ENCODE results near the gene DGKH. TPM values are rescaled to one million over a fixed set of nuclear protein-coding genes. Genes with fewer than 3 reads are reported as not detected.
A peak's percentile ranks its signal among the peaks of the same experiment; 100 is the strongest.

Gene DGKH
- total and polyA plus RNA-seq, 2 experiments from 2014 or later, result 2.0 to 11.2 TPM

- H3K27me3 ChIP-seq, result no peaks in the 10 kb centered on the region
- H3K4me3 ChIP-seq, result no peak overlapping the region
- no peak for TF ChIP-seq CTCF (IDR thresholded peaks at IDR 0.05; ENCODE audit: low read depth, low read length)
- DNase-seq (ENCODE audit: low read depth in 1 of 2, low spot score in 1 of 2), result no peak
- no peaks in the 10 kb centered on the region for H3K36me3 ChIP-seq
- no peak overlapping the region for H3K27ac ChIP-seq
- no peaks in the 10 kb centered on the region for H3K9me3 ChIP-seq (ENCODE audit: low read depth)
- H3K4me1 ChIP-seq (ENCODE audit: low read depth), result peaks cover 28% of the 10 kb centered on the region
These were observed 9.6 kb downstream of the DGKH start for GRCh38 chr13:42057918-42058530.

GRCh38 chr13:42061943-42062342 lies 13.5 kb downstream of the DGKH start:
- H3K27me3 ChIP-seq, result no peaks in the 10 kb centered on the region
- no peak overlapping the region for H3K4me3 ChIP-seq
- no peak for TF ChIP-seq CTCF (IDR thresholded peaks at IDR 0.05; ENCODE audit: low read depth, low read length)
- H3K36me3 ChIP-seq, result no peaks in the 10 kb centered on the region
- no peaks in the 10 kb centered on the region for H3K9me3 ChIP-seq (ENCODE audit: low read depth)
- H3K4me1 ChIP-seq (ENCODE audit: low read depth), result peaks cover 9% of the 10 kb centered on the region
- no peak for DNase-seq (ENCODE audit: low read depth in 1 of 2, low spot score in 1 of 2)
- no peak overlapping the region for H3K27ac ChIP-seq

GRCh38 chr13:42063105-42063504 lies 14.7 kb downstream of the DGKH start:
- Histone ChIP-seq H3K27ac (no peak overlapping the region), H3K4me3 (no peak overlapping the region), H3K36me3 (no peaks in the 10 kb centered on the region), H3K9me3 (ENCODE audit: low read depth) (no peaks in the 10 kb centered on the region), H3K4me1 (ENCODE audit: low read depth) (peaks cover 9% of the 10 kb centered on the region), H3K27me3 (no peaks in the 10 kb centered on the region)
- no peak for TF ChIP-seq CTCF (IDR thresholded peaks at IDR 0.05; ENCODE audit: low read depth, low read length)
- no peak for DNase-seq (ENCODE audit: low read depth in 1 of 2, low spot score in 1 of 2)

GRCh38 chr13:42064259-42064658 lies 15.8 kb downstream of the DGKH start:
- Histone ChIP-seq H3K4me1 (ENCODE audit: low read depth) (peaks cover 9% of the 10 kb centered on the region), H3K27me3 (no peaks in the 10 kb centered on the region), H3K4me3 (no peak overlapping the region), H3K9me3 (ENCODE audit: low read depth) (no peaks in the 10 kb centered on the region), H3K36me3 (no peaks in the 10 kb centered on the region), H3K27ac (no peak overlapping the region)
- no peak for TF ChIP-seq CTCF (IDR thresholded peaks at IDR 0.05; ENCODE audit: low read depth, low read length)
- peak in 1 of 2 donors; percentile 84 for DNase-seq (ENCODE audit: low read depth in 1 of 2, low spot score in 1 of 2)

GRCh38 chr13:42064966-42065365 lies 16.5 kb downstream of the DGKH start:
- no peak for DNase-seq (ENCODE audit: low read depth in 1 of 2, low spot score in 1 of 2)
- H3K4me3 ChIP-seq, result no peak overlapping the region

More at GRCh38 chr13:42064966-42065365, 16.5 kb downstream of the DGKH start:
- no peaks in the 10 kb centered on the region for H3K9me3 ChIP-seq (ENCODE audit: low read depth)
- H3K36me3 ChIP-seq, result no peaks in the 10 kb centered on the region
- H3K4me1 ChIP-seq (ENCODE audit: low read depth), result peaks cover 9% of the 10 kb centered on the region
- no peaks in the 10 kb centered on the region for H3K27me3 ChIP-seq
- no peak for TF ChIP-seq CTCF (IDR thresholded peaks at IDR 0.05; ENCODE audit: low read depth, low read length)
- H3K27ac ChIP-seq, result no peak overlapping the region
